Measurements from ENCODE around the gene NMNAT2. TPM values are rescaled to one million over a fixed set of nuclear protein-coding genes. Genes with fewer than 3 reads are reported as not detected.

NMNAT2 gene
- total and polyA plus RNA-seq, 2 experiments from 2014 or later = 2.4 to 4.2 TPM

DNA sequence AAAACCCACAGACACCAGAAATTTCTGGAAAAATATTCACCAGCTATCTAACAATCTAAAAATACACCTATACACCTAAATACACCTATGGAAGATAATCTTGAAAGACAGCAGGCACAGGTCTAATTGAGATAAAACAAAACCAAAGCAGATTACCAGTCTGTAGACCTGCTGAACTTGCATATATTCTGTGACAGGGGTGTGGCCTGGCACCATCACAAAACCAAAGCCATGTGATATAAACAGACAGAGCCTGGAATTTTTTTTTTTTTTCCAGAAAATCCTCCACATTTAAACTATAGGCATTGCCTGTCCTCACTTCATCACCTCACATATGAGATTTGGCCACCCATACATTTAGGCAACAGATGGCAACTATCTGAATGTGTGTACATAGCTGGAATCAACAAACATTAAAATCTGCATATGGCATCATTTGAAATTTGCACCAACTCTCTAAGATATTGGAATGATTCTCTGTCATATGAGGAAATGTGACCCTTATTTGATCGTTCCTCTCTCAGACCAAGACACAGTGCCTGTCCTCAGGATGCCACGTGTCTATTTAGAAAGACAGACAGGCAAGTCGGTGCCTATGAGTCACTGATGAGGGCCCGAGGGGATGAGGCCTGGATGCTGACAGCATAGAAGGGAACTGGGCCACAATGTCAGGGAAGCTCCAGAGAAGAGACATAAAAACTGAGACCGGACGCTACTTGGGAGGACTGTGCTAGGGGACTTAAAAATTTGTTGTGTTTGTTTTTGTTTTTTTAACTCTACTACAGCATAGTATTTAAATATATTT, 32.6 kb downstream of the NMNAT2 start:
- TF ChIP-seq EZH2phosphoT487 (IDR thresholded peaks at IDR 0.05; ENCODE audit: insufficient read depth, low read depth) (no peak), EZH2 (IDR thresholded peaks at IDR 0.05; ENCODE audit: insufficient read depth, poor library complexity, severe bottlenecking) (no peak)
- 52 to 54% methylated on average over 6 of the region's 6 CpGs for WGBS, 2 experiments (ENCODE audit: low coverage in 1 of 2, low lambda C conversion rate in 2 of 2, missing lambda C conversion rate in 2 of 2)

DNA sequence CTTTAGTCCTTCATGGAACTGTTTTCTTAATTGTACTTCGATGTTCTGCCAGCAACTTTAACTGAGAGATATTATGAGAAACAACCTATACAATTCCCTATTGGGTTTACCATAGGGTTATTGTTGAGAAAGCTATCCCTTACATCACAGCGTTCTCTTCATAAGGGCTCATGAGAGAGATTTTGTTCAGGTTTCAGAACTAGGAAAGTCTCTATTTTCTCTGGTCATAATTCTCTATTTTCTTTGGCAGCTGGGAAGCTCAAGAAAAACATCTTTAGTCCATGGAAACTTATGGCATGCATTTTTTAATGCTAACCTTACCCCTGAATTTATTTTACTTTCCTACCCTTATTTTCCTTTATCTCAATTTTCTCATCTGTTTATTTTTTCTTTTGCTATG, 38.2 kb downstream of the NMNAT2 start:
- no peak overlapping the region for H3K4me2 ChIP-seq (ENCODE audit: unreplicated experiment)
- no peaks in the 10 kb centered on the region for H3K79me2 ChIP-seq (ENCODE audit: insufficient read depth)
- no peak overlapping the region for H3K9ac ChIP-seq
- no peaks in the 10 kb centered on the region for H3K36me3 ChIP-seq (ENCODE audit: low read depth)
- H2AFZ ChIP-seq = no peak overlapping the region
- no peak for TF ChIP-seq EZH2phosphoT487 (IDR thresholded peaks at IDR 0.05; ENCODE audit: insufficient read depth, low read depth)
- no peak for TF ChIP-seq EZH2 (IDR thresholded peaks at IDR 0.05; ENCODE audit: insufficient read depth, poor library complexity, severe bottlenecking)
- H3K27me3 ChIP-seq (replicated peaks; ENCODE audit: insufficient read depth) = 0 out of 2 replicates have a peak, but pooled peaks cover 13% of the 10 kb centered on the region
- no peaks in the 10 kb centered on the region for H4K20me1 ChIP-seq (ENCODE audit: insufficient read depth)
- no peak overlapping the region for H3K27ac ChIP-seq
- in situ Hi-C loops (cut with MboI) = no loop called here
- H3K4me1 ChIP-seq (ENCODE audit: insufficient read depth) = no peaks in the 10 kb centered on the region
- no peaks in the 10 kb centered on the region for H3F3A ChIP-seq (ENCODE audit: insufficient read depth)
- DNase-seq = no peak
- WGBS, 2 experiments (ENCODE audit: low coverage in 1 of 2, low lambda C conversion rate in 2 of 2, missing lambda C conversion rate in 2 of 2) = 58 to 65% methylated on average over 2 of the region's 2 CpGs
- no peak overlapping the region for H3K4me3 ChIP-seq
- no peaks in the 10 kb centered on the region for H3K9me3 ChIP-seq (ENCODE audit: low read depth)
- no peaks in the 10 kb centered on the region for H3K9me2 ChIP-seq (ENCODE audit: insufficient read depth)

More for the DNA sequence above, 32.6 kb downstream of the NMNAT2 start:
- peak; percentile 13 for DNase-seq
- no peak overlapping the region for H3K4me3 ChIP-seq
- H4K20me1 ChIP-seq (ENCODE audit: insufficient read depth) = no peaks in the 10 kb centered on the region
- no peaks in the 10 kb centered on the region for H3K79me2 ChIP-seq (ENCODE audit: insufficient read depth)
- H3K36me3 ChIP-seq (ENCODE audit: low read depth) = no peaks in the 10 kb centered on the region
- no peak overlapping the region for H3K4me2 ChIP-seq (ENCODE audit: unreplicated experiment)
- H3K4me1 ChIP-seq (ENCODE audit: insufficient read depth) = no peaks in the 10 kb centered on the region
- H3K9ac ChIP-seq = no peak overlapping the region
- H3K9me2 ChIP-seq (ENCODE audit: insufficient read depth) = no peaks in the 10 kb centered on the region; the same call in 1 of the 2 replicates
- H3K27ac ChIP-seq = no peak overlapping the region
- H3K27me3 ChIP-seq (replicated peaks; ENCODE audit: insufficient read depth) = peaks cover 15% of the 10 kb centered on the region; the same call in 1 of the 2 replicates
- no peaks in the 10 kb centered on the region for H3F3A ChIP-seq (ENCODE audit: insufficient read depth)
- in situ Hi-C loops (cut with MboI) = no loop called here
- H3K9me3 ChIP-seq (ENCODE audit: low read depth) = no peaks in the 10 kb centered on the region
- no peak overlapping the region for H2AFZ ChIP-seq

DNA sequence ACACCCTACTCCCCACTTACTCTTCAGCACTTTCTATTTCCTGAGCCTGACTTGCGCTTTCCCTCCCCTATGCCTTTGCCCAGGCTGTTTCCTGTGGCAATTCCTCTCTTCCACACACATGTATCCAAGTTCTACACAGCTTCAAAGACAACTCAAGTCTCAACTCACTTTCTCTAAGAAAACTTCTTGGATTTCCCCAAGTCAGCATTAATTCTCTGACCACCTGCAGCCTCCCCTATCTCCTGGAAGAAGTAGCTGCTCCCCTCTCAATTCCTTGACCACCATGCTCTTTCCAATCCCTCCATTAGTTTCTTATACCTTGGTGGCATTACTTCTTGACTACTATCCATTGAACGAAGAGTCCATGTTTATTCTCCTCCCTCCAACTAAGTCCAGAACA, 42.8 kb downstream of the NMNAT2 start:
- no peaks in the 10 kb centered on the region for H3K4me1 ChIP-seq (ENCODE audit: insufficient read depth)
- no peak overlapping the region for H3K27ac ChIP-seq
- H3K79me2 ChIP-seq (ENCODE audit: insufficient read depth) = no peaks in the 10 kb centered on the region
- no peaks in the 10 kb centered on the region for H3K9me2 ChIP-seq (ENCODE audit: insufficient read depth)
- H3K27me3 ChIP-seq (replicated peaks; ENCODE audit: insufficient read depth) = peaks cover 25% of the 10 kb centered on the region
- no peaks in the 10 kb centered on the region for H3F3A ChIP-seq (ENCODE audit: insufficient read depth)
- 61 to 67% methylated on average over 2 of the region's 2 CpGs for WGBS, 2 experiments (ENCODE audit: low coverage in 1 of 2, low lambda C conversion rate in 2 of 2, missing lambda C conversion rate in 2 of 2)
- no peaks in the 10 kb centered on the region for H3K36me3 ChIP-seq (ENCODE audit: low read depth)
- H3K9ac ChIP-seq = no peak overlapping the region
- H3K4me2 ChIP-seq (ENCODE audit: unreplicated experiment) = no peak overlapping the region
- H4K20me1 ChIP-seq (ENCODE audit: insufficient read depth) = no peaks in the 10 kb centered on the region; the same call in 1 of the 2 replicates
- no peak for DNase-seq
- no peaks in the 10 kb centered on the region for H3K9me3 ChIP-seq (ENCODE audit: low read depth)
- in situ Hi-C loops (cut with MboI) = no loop called here
- no peak overlapping the region for H2AFZ ChIP-seq
- TF ChIP-seq EZH2 (IDR thresholded peaks at IDR 0.05; ENCODE audit: insufficient read depth, poor library complexity, severe bottlenecking) = no peak
- TF ChIP-seq EZH2phosphoT487 (IDR thresholded peaks at IDR 0.05; ENCODE audit: insufficient read depth, low read depth) = no peak
- H3K4me3 ChIP-seq = no peak overlapping the region

DNA sequence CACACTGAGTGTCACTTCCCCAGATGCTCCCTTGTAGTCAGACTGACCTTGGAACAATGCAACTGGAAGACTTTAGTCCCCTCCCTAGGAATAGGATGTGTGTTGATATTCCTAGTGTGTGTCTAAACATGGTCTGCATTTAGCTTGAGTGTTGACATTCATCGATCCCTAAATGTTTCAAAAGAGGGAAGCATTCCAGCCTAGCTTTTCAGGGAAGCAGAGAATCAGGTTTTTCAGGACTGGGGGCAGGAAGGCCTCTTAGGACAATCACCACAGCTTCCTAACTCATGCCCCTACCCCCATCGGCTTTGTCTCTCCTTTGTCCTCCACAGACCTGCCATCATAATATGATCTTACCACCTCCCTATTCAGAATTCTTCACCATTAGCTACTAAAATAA, 43.4 kb downstream of the NMNAT2 start:
- H3K27me3 ChIP-seq (replicated peaks; ENCODE audit: insufficient read depth) = peaks cover 19% of the 10 kb centered on the region
- H3K9me3 ChIP-seq (ENCODE audit: low read depth) = no peaks in the 10 kb centered on the region
- H2AFZ ChIP-seq = no peak overlapping the region
- no peak overlapping the region for H3K27ac ChIP-seq
- H3K9me2 ChIP-seq (ENCODE audit: insufficient read depth) = no peaks in the 10 kb centered on the region
- no peak overlapping the region for H3K9ac ChIP-seq
- no peaks in the 10 kb centered on the region for H3K79me2 ChIP-seq (ENCODE audit: insufficient read depth)
- in situ Hi-C loops (cut with MboI) = no loop called here
- H3F3A ChIP-seq (ENCODE audit: insufficient read depth) = no peaks in the 10 kb centered on the region
- DNase-seq = no peak
- H4K20me1 ChIP-seq (ENCODE audit: insufficient read depth) = no peaks in the 10 kb centered on the region; the same call in 1 of the 2 replicates
- no peak overlapping the region for H3K4me2 ChIP-seq (ENCODE audit: unreplicated experiment)
- H3K4me1 ChIP-seq (ENCODE audit: insufficient read depth) = no peaks in the 10 kb centered on the region
- WGBS, 2 experiments (ENCODE audit: low coverage in 1 of 2, low lambda C conversion rate in 2 of 2, missing lambda C conversion rate in 2 of 2) = 43 to 47% methylated on average over 2 of the region's 2 CpGs
- H3K4me3 ChIP-seq = no peak overlapping the region
- TF ChIP-seq EZH2 (IDR thresholded peaks at IDR 0.05; ENCODE audit: insufficient read depth, poor library complexity, severe bottlenecking) (no peak), EZH2phosphoT487 (IDR thresholded peaks at IDR 0.05; ENCODE audit: insufficient read depth, low read depth) (no peak)
- H3K36me3 ChIP-seq (ENCODE audit: low read depth) = no peaks in the 10 kb centered on the region

Data from GM23248 (cell line).